ENCODE results near the gene AFAP1.

Gene AFAP1

DNA sequence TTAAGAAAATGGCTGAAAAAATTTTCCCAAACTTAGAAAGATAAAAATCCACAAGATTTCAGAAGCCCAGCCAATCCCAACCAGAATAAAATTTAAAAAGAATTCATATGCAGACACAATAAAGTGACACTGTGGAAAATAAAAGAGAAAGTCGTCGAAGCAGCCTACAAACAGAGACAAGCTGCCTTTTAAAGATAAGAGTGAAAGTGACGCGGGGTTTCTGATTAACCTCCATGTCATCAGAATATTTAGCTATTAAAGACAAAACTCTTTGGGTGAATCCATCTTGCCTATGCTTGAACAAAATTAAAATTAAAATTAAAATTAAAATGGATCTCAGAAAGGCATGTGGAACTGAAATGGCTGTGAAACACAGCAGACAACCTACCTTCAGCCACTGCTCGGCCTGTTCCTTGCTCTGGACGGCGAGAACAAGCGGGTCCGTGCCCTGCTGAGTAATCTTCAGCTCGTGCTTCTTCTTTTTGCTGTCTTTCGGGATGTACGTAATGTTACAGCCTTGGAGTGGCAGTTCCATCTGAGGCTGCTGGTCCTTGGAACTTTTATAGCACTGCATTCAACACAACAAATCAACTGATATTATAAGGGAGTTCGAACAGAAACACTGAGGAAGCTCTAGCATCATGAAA, 101.4 kb downstream of the AFAP1 start:
- DNase-seq: peak; percentile 90

- no peak for DNase-seq
Observed at GRCh38 chr4:7837597-7838135, 102.0 kb downstream of the AFAP1 start.

DNA sequence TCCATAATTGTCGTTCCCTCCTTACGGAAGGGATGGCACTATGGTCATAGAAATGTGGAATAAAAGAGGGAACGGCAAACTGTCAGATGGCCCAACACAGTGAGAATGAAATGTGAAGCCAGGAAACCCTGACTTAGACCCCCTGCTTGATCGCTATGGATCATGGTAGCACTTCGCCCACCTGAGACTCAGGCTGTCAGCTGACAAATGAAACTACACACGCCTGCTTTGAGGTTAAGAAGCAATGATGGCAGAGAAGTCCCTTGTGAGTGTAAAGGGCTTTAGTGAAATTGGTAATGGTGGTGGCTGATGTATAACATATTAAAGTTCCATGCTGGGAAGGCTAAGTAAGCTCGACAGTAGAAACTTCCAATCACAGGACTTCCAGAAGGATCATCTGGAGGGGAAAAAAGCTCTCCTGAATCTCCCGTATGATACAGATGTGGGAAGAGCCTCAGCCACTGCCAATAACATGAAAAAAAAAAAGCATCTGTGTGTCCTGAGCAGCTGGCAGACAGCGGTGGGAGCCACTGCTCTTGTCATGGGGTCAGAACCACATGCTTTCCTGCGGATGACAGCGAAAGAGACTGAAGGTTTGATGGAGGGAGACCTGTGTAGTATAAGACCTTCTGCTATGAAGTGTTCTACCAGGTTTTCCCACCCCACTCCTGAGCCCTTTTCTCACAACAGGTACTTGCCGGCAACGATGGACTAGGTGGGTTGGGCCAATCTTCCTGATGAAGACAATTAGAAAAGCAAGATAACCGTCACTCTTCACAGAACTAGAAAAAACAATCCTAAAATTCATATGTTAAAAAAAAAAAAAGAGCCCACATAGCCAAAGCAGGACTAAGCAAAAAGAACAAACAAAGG, 107.6 kb downstream of the AFAP1 start:
- no peak for DNase-seq

- DNase-seq: peak; percentile 84
Observed at GRCh38 chr4:7831330-7831729, 108.3 kb downstream of the AFAP1 start.

DNA sequence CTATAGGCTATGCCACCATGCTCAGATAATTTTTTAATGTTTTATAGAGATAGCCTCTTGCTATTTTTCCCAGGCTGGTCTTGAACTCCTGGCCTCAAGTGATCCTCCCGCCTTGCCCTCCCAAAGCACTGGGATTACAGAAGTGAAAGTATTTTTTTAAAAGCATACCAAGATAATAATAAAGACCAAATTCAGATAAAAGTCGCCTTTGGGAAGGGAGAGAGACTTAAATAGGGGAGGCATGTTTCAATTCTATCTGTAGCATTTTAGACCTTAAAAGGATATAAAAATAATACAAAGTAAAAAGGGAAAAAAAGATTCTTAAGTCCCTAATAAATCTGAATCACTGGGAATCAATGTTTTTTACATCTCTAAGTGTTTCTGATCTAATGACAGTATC, 108.9 kb downstream of the AFAP1 start:
- DNase-seq: no peak

DNA sequence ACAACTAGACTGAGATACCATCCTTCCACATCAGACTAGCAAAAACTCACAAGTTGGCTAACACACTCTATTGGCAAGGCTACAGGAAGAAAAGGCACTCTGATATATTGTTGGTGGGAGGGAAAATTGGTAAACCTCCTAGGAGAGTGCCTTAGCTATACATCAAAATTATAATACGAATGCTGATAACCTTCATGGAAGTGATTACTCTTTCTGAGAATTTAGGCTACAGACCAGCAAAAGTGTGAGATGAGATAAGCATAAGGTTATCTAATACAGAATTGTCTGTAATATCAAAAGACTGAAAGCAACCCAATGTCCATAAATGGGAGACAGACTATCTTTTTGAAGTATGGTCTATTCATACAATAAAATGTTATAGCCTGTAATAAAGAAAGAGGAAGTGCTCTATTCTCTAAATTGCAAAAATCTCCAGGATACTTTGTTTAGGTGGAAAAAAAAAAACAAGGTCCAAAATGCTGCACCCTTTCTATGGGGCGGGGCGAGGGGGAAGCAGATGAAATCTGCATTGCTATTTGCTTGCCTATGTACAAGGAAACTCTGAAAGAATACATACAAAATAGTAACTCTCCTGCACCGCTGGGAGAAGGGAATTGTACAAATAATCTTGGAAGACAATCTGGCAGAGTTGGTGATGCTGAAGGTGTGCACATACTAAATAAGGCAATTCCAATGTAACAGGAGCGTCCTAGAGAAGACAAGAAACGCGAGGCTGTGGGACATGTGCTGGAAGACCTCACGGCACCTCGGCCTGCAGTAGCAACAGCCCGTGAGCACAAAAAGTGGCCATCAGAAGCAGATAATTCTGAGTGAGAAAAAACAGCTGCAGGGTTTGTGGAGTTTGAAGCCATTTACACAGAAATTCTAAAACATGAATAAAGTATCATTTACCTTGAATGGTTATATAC, 109.7 kb downstream of the AFAP1 start:
- peak; percentile 88 for DNase-seq

GRCh38 chr4:7828793-7829301, 110.8 kb downstream of the AFAP1 start:
- no peak for DNase-seq

DNA sequence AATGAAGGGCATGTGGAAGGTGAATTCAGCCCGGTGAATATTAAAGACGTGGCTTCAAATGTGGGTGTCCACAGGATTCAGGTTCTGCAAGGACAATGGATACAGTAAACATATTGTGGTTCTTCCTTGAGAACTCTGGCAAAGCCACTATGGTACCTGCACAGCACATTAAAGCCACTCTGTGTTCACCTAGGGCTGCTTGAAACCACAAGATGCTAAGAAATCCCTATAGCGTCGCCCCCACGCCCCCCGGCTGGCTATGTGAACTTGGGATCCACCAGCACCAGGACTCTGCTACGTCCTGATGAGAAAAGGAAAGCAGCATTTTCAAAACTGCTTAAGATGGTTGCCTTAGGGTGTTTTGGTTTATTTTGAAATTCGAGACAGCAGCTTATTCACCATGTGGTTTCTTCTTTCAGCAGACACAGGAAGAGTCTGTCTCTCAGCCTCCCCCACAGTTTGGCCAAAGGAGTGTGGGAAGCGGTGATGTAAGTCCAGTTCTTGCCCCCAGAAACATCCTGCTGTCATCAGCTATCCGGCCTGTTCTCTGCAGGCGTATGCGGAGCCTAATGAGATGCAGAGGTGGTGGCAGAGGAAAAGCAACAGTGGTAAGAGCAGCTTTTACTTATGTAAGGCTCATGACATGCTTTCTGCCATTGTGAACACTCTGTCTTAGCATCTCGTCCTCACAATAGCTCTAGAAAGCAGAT, 111.5 kb downstream of the AFAP1 start:
- DNase-seq: peak; percentile 66

GRCh38 chr4:7827566-7827965, 112.1 kb downstream of the AFAP1 start:
- DNase-seq: no peak

DNA sequence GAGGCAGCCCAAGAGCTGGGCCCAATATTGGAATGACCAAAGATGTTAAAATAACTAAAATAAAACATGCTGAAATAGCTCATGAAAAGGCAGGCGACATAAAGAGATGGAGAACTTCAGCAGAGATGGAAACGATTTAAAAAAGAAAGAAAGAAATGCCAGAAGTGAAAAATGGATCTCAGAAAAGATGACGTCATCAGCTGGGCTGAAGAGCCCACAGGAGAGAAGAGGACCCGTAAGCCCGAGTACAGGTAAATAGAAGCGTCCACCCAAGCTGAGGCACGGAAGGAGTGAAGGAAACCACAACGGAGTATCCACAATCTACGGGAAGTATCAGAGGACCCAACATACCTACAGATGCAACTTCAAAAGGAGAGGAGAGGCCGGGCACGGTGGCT, 112.8 kb downstream of the AFAP1 start:
- DNase-seq: no peak

GRCh38 chr4:7826176-7826908, 113.3 kb downstream of the AFAP1 start:
- no peak for DNase-seq

DNA sequence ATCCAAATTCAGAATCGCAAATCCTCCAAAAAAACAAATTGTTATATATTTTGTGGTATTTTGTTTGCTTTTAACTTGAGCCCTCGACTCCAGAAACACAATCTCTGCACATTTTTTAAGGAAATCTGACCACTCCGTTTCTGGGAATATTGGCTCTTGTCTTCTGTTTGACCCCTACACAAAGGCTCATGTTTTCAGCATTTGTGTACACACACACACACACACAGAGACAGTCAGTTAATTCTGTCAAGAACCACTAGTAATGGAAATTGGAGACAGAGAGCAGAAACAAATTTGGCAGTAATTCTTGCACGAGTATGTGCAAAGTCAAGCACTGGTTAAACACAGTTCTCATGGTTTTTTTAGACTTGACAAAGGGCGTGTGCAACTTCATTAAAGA, 115.4 kb downstream of the AFAP1 start:
- no peak for DNase-seq

DNA sequence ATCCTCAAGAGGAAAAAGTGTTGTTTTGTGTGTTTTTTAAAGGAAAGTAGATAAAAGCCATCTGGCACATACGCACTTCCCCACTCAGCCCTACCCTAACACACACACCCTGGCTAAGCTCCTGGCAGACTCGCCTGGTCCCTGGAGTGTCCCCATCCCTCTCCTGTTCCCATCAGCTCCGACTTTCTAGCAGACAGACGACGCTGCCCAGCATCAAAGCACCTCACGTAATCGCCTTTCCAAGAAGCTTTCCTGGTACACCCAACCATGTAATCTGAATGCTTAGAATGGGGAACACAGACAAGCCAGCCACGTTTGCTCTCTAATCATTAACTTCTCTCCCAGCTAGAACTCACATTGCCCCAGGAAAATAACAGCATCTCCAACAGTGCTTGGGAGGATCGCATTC, 116.2 kb downstream of the AFAP1 start:
- DNase-seq: no peak

DNA sequence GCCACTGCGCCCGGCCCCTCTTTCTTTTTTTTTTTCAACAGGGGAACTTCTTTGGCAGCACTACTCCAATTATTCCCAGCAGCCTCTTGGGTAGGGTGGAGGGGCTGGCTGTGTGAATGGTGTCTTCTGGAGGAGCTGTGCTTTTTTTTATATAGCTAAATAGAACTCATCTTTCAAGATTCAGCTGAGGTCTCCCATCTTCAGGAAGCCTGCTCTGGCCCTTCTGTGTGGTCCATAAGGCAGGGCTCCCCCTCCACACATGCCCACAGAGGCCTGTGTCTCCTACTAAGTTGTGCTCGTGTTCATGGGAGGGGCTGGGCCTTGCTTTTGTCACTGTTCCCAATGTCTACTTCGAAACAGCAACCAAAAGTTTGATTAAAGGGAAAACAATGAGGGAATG, 116.8 kb downstream of the AFAP1 start:
- DNase-seq: no peak

GRCh38 chr4:7822137-7822505, 117.5 kb downstream of the AFAP1 start:
- DNase-seq: no peak

DNA sequence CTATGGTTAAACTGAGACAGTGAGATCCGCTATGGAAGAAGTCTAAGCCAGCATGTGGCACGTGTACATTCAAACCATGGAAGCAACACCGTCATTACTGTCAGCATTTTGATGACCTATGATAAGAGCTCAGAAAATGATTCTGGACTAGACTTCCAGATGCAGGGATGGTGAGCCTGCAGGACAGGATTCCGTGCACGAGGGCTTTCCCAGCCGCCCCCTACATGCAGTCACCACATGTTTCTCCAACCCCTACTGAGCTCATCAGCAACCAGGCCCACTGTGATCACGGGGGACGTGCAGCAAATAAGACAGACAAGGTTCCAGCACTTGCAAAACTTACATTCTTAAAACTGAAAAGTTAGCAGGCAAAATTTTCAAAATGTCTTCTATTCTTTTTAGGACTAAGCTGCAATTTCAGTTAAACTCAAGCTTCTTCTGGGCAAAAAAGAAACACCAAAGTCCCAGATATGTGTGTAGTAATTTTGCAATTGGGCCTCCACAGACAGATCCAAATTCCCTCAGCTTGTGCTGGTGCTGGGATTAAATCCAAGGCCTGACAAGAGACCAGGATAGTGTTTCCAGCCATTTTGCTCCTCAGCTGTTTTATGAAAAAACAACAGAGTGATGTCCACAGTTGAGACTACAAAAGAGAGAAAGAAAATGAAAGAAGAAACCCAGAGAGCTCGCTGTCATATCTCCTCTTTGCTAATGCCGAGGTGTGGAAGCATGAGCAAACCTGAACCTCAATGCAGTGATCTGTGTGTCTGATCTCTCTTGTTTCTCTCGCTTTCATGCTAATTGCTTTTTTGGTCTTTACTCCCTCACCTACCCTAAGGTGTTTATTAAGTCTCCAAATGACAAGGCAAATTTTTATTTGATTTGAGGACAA, 118.2 kb downstream of the AFAP1 start:
- no peak for DNase-seq

GRCh38 chr4:7820031-7820818, 119.4 kb downstream of the AFAP1 start:
- DNase-seq: peak; percentile 11

- DNase-seq: no peak
Observed at GRCh38 chr4:7819446-7819845, 120.2 kb downstream of the AFAP1 start.

GRCh38 chr4:7818399-7818911, 121.2 kb downstream of the AFAP1 start:
- DNase-seq: no peak
